ENCODE data around the gene CCDC91. TPM values are rescaled to one million over a fixed set of nuclear protein-coding genes. Genes with fewer than 3 reads are reported as not detected.

Gene CCDC91
- total and polyA plus RNA-seq, 2 donors from 2014 or later, result 17.5 to 35.7 TPM

GRCh38 chr12:28479683-28480082 lies 289.4 kb downstream of the CCDC91 start:
- Histone ChIP-seq H3K9ac (ENCODE audit: low read length in 3 of 3) (no peak overlapping the region), H3K9me3 (ENCODE audit: control insufficient read depth in 2 of 3, insufficient read depth in 1 of 3, low read length in 3 of 3) (no peaks in the 10 kb centered on the region), H3K4me3 (ENCODE audit: low read length in 3 of 3) (no peak overlapping the region), H3K36me3 (ENCODE audit: control insufficient read depth in 2 of 3, insufficient read depth in 3 of 3, low read length in 3 of 3) (no peaks in the 10 kb centered on the region), H3K27ac (ENCODE audit: low read depth in 2 of 2, low read length in 2 of 2) (no peak overlapping the region), H3K27me3 (ENCODE audit: control insufficient read depth, insufficient read depth, low read length) (no peaks in the 10 kb centered on the region), H3K4me1 (ENCODE audit: control insufficient read depth in 2 of 3, insufficient read depth in 2 of 3, low read depth in 1 of 3, low read length in 3 of 3) (no peaks in the 10 kb centered on the region)
- TF ChIP-seq CTCF (IDR thresholded peaks at IDR 0.05; ENCODE audit: borderline replicate concordance, extremely low read depth, insufficient read depth), result no peak
- no peak for FAIRE-seq
- intact Hi-C loops (cut with DNase I), result no loop called here
- no peak for DNase-seq

DNA sequence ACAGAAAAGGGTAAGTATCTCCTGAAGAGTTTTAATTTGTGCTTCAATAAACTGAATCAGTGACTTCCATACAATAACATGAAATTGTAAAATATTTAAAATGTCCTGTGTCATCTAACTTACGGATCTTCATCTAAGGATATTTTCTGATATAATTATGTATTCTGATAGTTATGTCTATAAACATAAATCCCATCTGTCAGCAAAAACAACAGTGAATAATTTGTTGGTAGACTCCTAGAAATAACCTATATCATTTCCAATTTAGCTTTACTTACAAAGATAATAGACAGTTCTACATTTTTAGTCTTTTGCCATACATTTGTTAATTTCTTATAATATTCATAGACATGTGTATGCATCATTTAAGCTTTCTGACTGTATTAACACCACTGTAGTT lies 293.9 kb downstream of the CCDC91 start:
- Histone ChIP-seq H3K9me3 (ENCODE audit: control insufficient read depth in 2 of 3, insufficient read depth in 1 of 3, low read length in 3 of 3) (no peaks in the 10 kb centered on the region), H3K27me3 (ENCODE audit: control insufficient read depth, insufficient read depth, low read length) (no peaks in the 10 kb centered on the region), H3K4me3 (ENCODE audit: low read length in 3 of 3) (no peak overlapping the region), H3K27ac (ENCODE audit: low read depth in 2 of 2, low read length in 2 of 2) (no peak overlapping the region), H3K36me3 (ENCODE audit: control insufficient read depth in 2 of 3, insufficient read depth in 3 of 3, low read length in 3 of 3) (no peaks in the 10 kb centered on the region), H3K4me1 (ENCODE audit: control insufficient read depth in 2 of 3, insufficient read depth in 2 of 3, low read depth in 1 of 3, low read length in 3 of 3) (no peaks in the 10 kb centered on the region), H3K9ac (ENCODE audit: low read length in 3 of 3) (no peak overlapping the region)
- TF ChIP-seq CTCF (IDR thresholded peaks at IDR 0.05; ENCODE audit: borderline replicate concordance, extremely low read depth, insufficient read depth), result no peak
- FAIRE-seq, result no peak
- DNase-seq, result no peak
- intact Hi-C loops (cut with DNase I), result no loop called here

GRCh38 chr12:28486521-28486920 lies 296.3 kb downstream of the CCDC91 start:
- FAIRE-seq, result peak; percentile 35
- Histone ChIP-seq H3K27ac (ENCODE audit: low read depth in 2 of 2, low read length in 2 of 2) (no peak overlapping the region), H3K4me3 (ENCODE audit: low read length in 3 of 3) (no peak overlapping the region), H3K9me3 (ENCODE audit: control insufficient read depth in 2 of 3, insufficient read depth in 1 of 3, low read length in 3 of 3) (no peaks in the 10 kb centered on the region), H3K9ac (ENCODE audit: low read length in 3 of 3) (no peak overlapping the region), H3K36me3 (ENCODE audit: control insufficient read depth in 2 of 3, insufficient read depth in 3 of 3, low read length in 3 of 3) (no peaks in the 10 kb centered on the region), H3K27me3 (ENCODE audit: control insufficient read depth, insufficient read depth, low read length) (no peaks in the 10 kb centered on the region), H3K4me1 (ENCODE audit: control insufficient read depth in 2 of 3, insufficient read depth in 2 of 3, low read depth in 1 of 3, low read length in 3 of 3) (no peaks in the 10 kb centered on the region)
- no peak for TF ChIP-seq CTCF (IDR thresholded peaks at IDR 0.05; ENCODE audit: borderline replicate concordance, extremely low read depth, insufficient read depth)
- intact Hi-C loops (cut with DNase I), result no loop called here
- DNase-seq, result peak in 2 of 5 donors; percentile 4 to 8

- no peak for TF ChIP-seq CTCF (IDR thresholded peaks at IDR 0.05; ENCODE audit: borderline replicate concordance, extremely low read depth, insufficient read depth)
- Histone ChIP-seq H3K27me3 (ENCODE audit: control insufficient read depth, insufficient read depth, low read length) (no peaks in the 10 kb centered on the region), H3K4me1 (ENCODE audit: control insufficient read depth in 2 of 3, insufficient read depth in 2 of 3, low read depth in 1 of 3, low read length in 3 of 3) (no peaks in the 10 kb centered on the region), H3K27ac (ENCODE audit: low read depth in 2 of 2, low read length in 2 of 2) (no peak overlapping the region), H3K9ac (ENCODE audit: low read length in 3 of 3) (no peak overlapping the region), H3K36me3 (ENCODE audit: control insufficient read depth in 2 of 3, insufficient read depth in 3 of 3, low read length in 3 of 3) (no peaks in the 10 kb centered on the region), H3K4me3 (ENCODE audit: low read length in 3 of 3) (no peak overlapping the region), H3K9me3 (ENCODE audit: control insufficient read depth in 2 of 3, insufficient read depth in 1 of 3, low read length in 3 of 3) (no peaks in the 10 kb centered on the region)
- no peak for FAIRE-seq
- DNase-seq, result no peak
- intact Hi-C loops (cut with DNase I), result no loop called here
Observed at GRCh38 chr12:28489246-28489645, 299.0 kb downstream of the CCDC91 start.

Data from kidney (tissue), 14 donors.